ENCODE results near the gene BRINP3. TPM values are rescaled to one million over a fixed set of nuclear protein-coding genes. Genes with fewer than 3 reads are reported as not detected.

The BRINP3 gene
- total RNA-seq, 4 donors from 2014 or later = 0.23 to 0.25 TPM; not detected in 2

GRCh38 chr1:190226006-190226405, 251.7 kb downstream of the BRINP3 start:
- no peak for DNase-seq (ENCODE audit: low spot score in 2 of 2)
- H3K4me3 ChIP-seq (ENCODE audit: low read depth, poor library complexity, severe bottlenecking) = no peak overlapping the region
- intact Hi-C loops (cut with DNase I; ENCODE audit: low total_unique reads) = no loop called here
- WGBS, 2 donors = 55 to 60% methylated on average over 2 of the region's 2 CpGs
- TF ChIP-seq, protein P1, sequence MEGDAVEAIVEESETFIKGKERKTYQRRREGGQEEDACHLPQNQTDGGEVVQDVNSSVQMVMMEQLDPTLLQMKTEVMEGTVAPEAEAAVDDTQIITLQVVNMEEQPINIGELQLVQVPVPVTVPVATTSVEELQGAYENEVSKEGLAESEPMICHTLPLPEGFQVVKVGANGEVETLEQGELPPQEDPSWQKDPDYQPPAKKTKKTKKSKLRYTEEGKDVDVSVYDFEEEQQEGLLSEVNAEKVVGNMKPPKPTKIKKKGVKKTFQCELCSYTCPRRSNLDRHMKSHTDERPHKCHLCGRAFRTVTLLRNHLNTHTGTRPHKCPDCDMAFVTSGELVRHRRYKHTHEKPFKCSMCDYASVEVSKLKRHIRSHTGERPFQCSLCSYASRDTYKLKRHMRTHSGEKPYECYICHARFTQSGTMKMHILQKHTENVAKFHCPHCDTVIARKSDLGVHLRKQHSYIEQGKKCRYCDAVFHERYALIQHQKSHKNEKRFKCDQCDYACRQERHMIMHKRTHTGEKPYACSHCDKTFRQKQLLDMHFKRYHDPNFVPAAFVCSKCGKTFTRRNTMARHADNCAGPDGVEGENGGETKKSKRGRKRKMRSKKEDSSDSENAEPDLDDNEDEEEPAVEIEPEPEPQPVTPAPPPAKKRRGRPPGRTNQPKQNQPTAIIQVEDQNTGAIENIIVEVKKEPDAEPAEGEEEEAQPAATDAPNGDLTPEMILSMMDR (IDR thresholded peaks at IDR 0.05) = no peak
- TF ChIP-seq POLR2A (IDR thresholded peaks at IDR 0.05) = no peak

- no peak for TF ChIP-seq POLR2A (IDR thresholded peaks at IDR 0.05)
- TF ChIP-seq, protein P1 (IDR thresholded peaks at IDR 0.05) = no peak
- 67 to 71% methylated on average over 3 of the region's 3 CpGs for WGBS, 2 donors
- intact Hi-C loops (cut with DNase I; ENCODE audit: low total_unique reads) = no loop called here
- no peak for DNase-seq (ENCODE audit: low spot score in 2 of 2)
- no peak overlapping the region for H3K4me3 ChIP-seq (ENCODE audit: low read depth, poor library complexity, severe bottlenecking)
These were observed 265.2 kb downstream of the BRINP3 start for GRCh38 chr1:190212450-190212849.

- intact Hi-C loops (cut with DNase I; ENCODE audit: low total_unique reads) = no loop called here
- WGBS, 2 donors = 88 to 93% methylated on average over 4 of the region's 4 CpGs
- H3K4me3 ChIP-seq (ENCODE audit: low read depth, poor library complexity, severe bottlenecking) = no peak overlapping the region
- DNase-seq (ENCODE audit: low spot score in 2 of 2) = no peak
- TF ChIP-seq, protein P1 (IDR thresholded peaks at IDR 0.05) = no peak
- no peak for TF ChIP-seq POLR2A (IDR thresholded peaks at IDR 0.05)
These were observed 269.9 kb downstream of the BRINP3 start for GRCh38 chr1:190207733-190208132.

DNA sequence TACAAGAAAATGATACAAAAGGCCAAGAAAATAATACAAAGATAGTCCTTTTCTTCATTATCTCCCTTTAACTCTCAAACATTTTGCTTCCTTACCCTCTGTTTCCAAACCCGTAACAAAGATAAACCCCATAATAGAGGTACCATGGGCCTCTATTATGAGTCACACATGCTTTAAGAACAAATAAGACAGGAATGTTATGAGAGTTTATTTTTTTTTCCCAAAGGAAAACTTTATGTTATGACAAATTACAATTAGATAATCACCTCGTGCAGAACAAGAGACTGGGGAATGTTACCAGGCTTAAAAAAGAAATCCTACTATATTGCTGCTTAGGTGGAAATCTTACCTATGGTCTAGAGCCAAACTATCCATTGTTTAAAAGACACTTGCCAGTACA, 272.0 kb downstream of the BRINP3 start:
- TF ChIP-seq, protein P1 (IDR thresholded peaks at IDR 0.05) = no peak
- TF ChIP-seq POLR2A (IDR thresholded peaks at IDR 0.05) = no peak
- WGBS, 2 donors = 63 to 69% methylated on average over 2 of the region's 2 CpGs
- intact Hi-C loops (cut with DNase I; ENCODE audit: low total_unique reads) = no loop called here
- DNase-seq (ENCODE audit: low spot score in 2 of 2) = no peak
- H3K4me3 ChIP-seq (ENCODE audit: low read depth, poor library complexity, severe bottlenecking) = no peak overlapping the region

- no peak for DNase-seq (ENCODE audit: low spot score in 2 of 2)
- intact Hi-C loops (cut with DNase I; ENCODE audit: low total_unique reads) = no loop called here
- TF ChIP-seq POLR2A (IDR thresholded peaks at IDR 0.05) = no peak
- TF ChIP-seq, protein P1 (IDR thresholded peaks at IDR 0.05) = no peak
- no peak overlapping the region for H3K4me3 ChIP-seq (ENCODE audit: low read depth, poor library complexity, severe bottlenecking)
These were observed 281.6 kb downstream of the BRINP3 start for GRCh38 chr1:190196020-190196419.

- no peak for DNase-seq (ENCODE audit: low spot score in 2 of 2)
- WGBS, 2 donors = 19 to 22% methylated on average over 3 of the region's 3 CpGs
- intact Hi-C loops (cut with DNase I; ENCODE audit: low total_unique reads) = no loop called here
These were observed 284.1 kb downstream of the BRINP3 start for GRCh38 chr1:190193508-190194115.

More at GRCh38 chr1:190193508-190194115, 284.1 kb downstream of the BRINP3 start:
- TF ChIP-seq POLR2A (IDR thresholded peaks at IDR 0.05) = no peak
- TF ChIP-seq, protein P1 (IDR thresholded peaks at IDR 0.05) = no peak
- H3K4me3 ChIP-seq (ENCODE audit: low read depth, poor library complexity, severe bottlenecking) = no peak overlapping the region

All from lower leg skin (tissue), 4 donors.